D721Med (cell line): Measurements from ENCODE around the gene STT3A.

Source experiments
- DNase-seq: peaks from one replicate; pipeline ENCODE4 v3.0.0; 2011; ENCODE audit warnings: low spot score; ENCODE audit not compliant: insufficient read length
- FAIRE-seq: peaks from 2 replicates; lab custom pipeline; 2011; peaks lifted over from hg19 to GRCh38; lab: Jason Lieb, UNC
- CTCF ChIP-seq: IDR thresholded peaks from 2 replicates; pipeline ENCODE4 v1.5.1; 2012; ENCODE audit warnings: mild to moderate bottlenecking, control low read depth; ENCODE audit not compliant: insufficient read depth; ENCODE audit errors: missing control alignments

STT3A gene

GRCh38 chr11:125587480-125587879 lies 5.2 kb upstream of the STT3A start:
- no peak for FAIRE-seq
- TF ChIP-seq CTCF: no peak
- no peak for DNase-seq

- TF ChIP-seq CTCF: no peak
- DNase-seq: no peak
- no peak for FAIRE-seq
Observed at GRCh38 chr11:125588505-125588904, 4.1 kb upstream of the STT3A start.

DNA sequence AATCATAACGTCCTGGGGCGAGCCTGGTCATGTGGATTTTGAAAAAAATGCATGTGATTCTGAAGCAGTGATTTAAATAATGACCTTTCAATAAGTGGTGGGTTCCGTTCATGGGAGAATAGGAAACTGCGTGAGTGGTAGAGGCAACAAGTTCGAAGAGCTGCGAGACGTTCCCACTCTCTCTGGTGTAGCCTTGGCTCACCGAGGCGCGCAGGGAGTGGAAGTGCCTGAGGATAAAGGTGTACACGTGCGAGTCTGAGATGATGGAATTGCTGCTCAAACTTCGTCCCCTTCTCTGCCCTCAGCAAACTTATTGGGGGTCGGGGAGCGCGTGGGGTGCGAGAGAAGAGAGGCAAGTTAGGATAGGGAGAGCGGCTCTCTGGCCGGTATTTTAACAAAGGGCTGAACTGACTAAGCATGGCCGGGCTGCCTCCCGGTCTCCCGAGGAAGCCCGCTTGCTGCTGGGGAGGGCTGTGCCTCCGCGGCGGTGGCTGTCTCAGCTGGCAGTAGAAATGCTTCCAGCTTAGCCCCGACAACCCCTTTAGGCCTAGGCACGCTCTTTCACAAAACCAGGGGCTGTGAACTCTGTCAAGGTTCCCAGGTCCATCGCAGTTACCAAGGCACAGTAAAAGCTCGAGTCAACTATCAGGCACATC lies 875 bp upstream of the STT3A start:
- no peak for DNase-seq
- TF ChIP-seq CTCF: no peak
- no peak for FAIRE-seq

GRCh38 chr11:125593114-125593820 lies 615 bp downstream of the STT3A start:
- TF ChIP-seq CTCF: no peak
- DNase-seq (no peak), FAIRE-seq (no peak)

- no peak for TF ChIP-seq CTCF
- FAIRE-seq: no peak
- DNase-seq: no peak
Observed at GRCh38 chr11:125594958-125595357, 2.3 kb downstream of the STT3A start.

DNA sequence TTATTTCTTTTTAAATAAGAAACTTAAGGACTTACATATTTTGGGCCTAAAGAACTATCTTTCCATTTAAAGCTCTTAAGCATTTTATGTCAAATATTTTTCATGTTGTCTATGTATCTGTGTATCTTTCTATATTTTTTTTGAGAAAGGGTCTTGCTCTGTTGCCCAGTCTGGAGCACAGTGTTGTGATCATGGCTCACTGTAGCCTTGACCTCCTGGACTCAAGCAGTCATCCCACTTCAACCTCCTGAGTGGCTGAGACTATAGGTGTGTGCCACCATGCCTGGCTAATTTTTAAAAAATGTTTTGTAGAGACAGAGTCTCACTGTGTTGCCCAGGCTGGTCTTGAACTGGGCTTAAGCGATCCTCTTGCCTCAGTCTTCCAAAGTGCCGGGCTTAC lies 8.0 kb downstream of the STT3A start:
- FAIRE-seq (no peak), DNase-seq (no peak)
- no peak for TF ChIP-seq CTCF

GRCh38 chr11:125603207-125603606 lies 10.6 kb downstream of the STT3A start:
- DNase-seq (no peak), FAIRE-seq (no peak)
- no peak for TF ChIP-seq CTCF
